ENCODE measurements around the gene BEST1. TPM values are rescaled to one million over a fixed set of nuclear protein-coding genes. Genes with fewer than 3 reads are reported as not detected.
A peak's percentile ranks its signal among the peaks of the same experiment; 100 is the strongest.

Gene BEST1
- total RNA-seq, 1 donor: 8.0 TPM

GRCh38 chr11:61966734-61967115 is 16.6 kb downstream of the BEST1 start:
- peaks cover 57% of the 10 kb centered on the region for H3K4me1 ChIP-seq (ENCODE audit: insufficient read depth, low read length)
- peaks cover 39% of the 10 kb centered on the region for H3K79me2 ChIP-seq (ENCODE audit: insufficient read depth, low read length)
- H3K27ac ChIP-seq (ENCODE audit: low read depth, low read length): peak overlapping the region; percentile 76
- H3K4me2 ChIP-seq (ENCODE audit: insufficient read depth, low read length): peak overlapping the region; percentile 93
- H2AFZ ChIP-seq (ENCODE audit: low read length): no peak overlapping the region
- TF ChIP-seq CTCF (IDR thresholded peaks at IDR 0.05; ENCODE audit: extremely low read depth, low read depth, low read length): no peak
- peaks cover 27% of the 10 kb centered on the region for H3K36me3 ChIP-seq (ENCODE audit: insufficient read depth, low read length)
- DNase-seq (ENCODE audit: insufficient read length, low spot score, missing footprints): no peak
- H4K20me1 ChIP-seq (ENCODE audit: insufficient read depth, low read length): peaks cover 35% of the 10 kb centered on the region
- no peaks in the 10 kb centered on the region for H3K27me3 ChIP-seq (ENCODE audit: insufficient read depth, low read length)
- no peaks in the 10 kb centered on the region for H3K9me3 ChIP-seq (ENCODE audit: low read depth, low read length)
- peak overlapping the region; percentile 78 for H3K4me3 ChIP-seq (ENCODE audit: insufficient read depth, low read length)

GRCh38 chr11:61967116-61967923 is 17.2 kb downstream of the BEST1 start, which contains the start of gene FTH1:
Gene FTH1 (minus strand): TSS chr11:61967634. CDS start chr11:61967425, 209 bp downstream.
- peaks cover 61% of the 10 kb centered on the region for H3K4me1 ChIP-seq (ENCODE audit: insufficient read depth, low read length)
- H2AFZ ChIP-seq (ENCODE audit: low read length): peak within 1 kb of the TSS; percentile 81
- H3K36me3 ChIP-seq (ENCODE audit: insufficient read depth, low read length): peaks cover 27% of the 10 kb centered on the region
- peak within 1 kb of the TSS; percentile 78 for H3K4me3 ChIP-seq (ENCODE audit: insufficient read depth, low read length)
- H4K20me1 ChIP-seq (ENCODE audit: insufficient read depth, low read length): peaks cover 35% of the 10 kb centered on the region
- peak within 1 kb of the TSS; percentile 83 for H3K27ac ChIP-seq (ENCODE audit: low read depth, low read length)
- peak within 1 kb of the TSS; percentile 93 for H3K4me2 ChIP-seq (ENCODE audit: insufficient read depth, low read length)
- peaks cover 39% of the 10 kb centered on the region for H3K79me2 ChIP-seq (ENCODE audit: insufficient read depth, low read length)
- no peaks in the 10 kb centered on the region for H3K9me3 ChIP-seq (ENCODE audit: low read depth, low read length)
- TF ChIP-seq CTCF (IDR thresholded peaks at IDR 0.05; ENCODE audit: extremely low read depth, low read depth, low read length): no peak
- H3K27me3 ChIP-seq (ENCODE audit: insufficient read depth, low read length): no peaks in the 10 kb centered on the region
- DNase-seq (ENCODE audit: insufficient read length, low spot score, missing footprints): peak; percentile 96

- Histone ChIP-seq H3K4me1 (ENCODE audit: insufficient read depth, low read length) (peaks cover 66% of the 10 kb centered on the region), H2AFZ (ENCODE audit: low read length) (peak overlapping the region; percentile 81), H3K27me3 (ENCODE audit: insufficient read depth, low read length) (no peaks in the 10 kb centered on the region), H3K4me2 (ENCODE audit: insufficient read depth, low read length) (peak overlapping the region; percentile 90), H3K9me3 (ENCODE audit: low read depth, low read length) (no peaks in the 10 kb centered on the region), H4K20me1 (ENCODE audit: insufficient read depth, low read length) (peaks cover 33% of the 10 kb centered on the region), H3K36me3 (ENCODE audit: insufficient read depth, low read length) (peaks cover 27% of the 10 kb centered on the region), H3K27ac (ENCODE audit: low read depth, low read length) (peak overlapping the region; percentile 83), H3K4me3 (ENCODE audit: insufficient read depth, low read length) (peak overlapping the region; percentile 78), H3K79me2 (ENCODE audit: insufficient read depth, low read length) (peaks cover 39% of the 10 kb centered on the region)
- DNase-seq (ENCODE audit: insufficient read length, low spot score, missing footprints): peak; percentile 89
- no peak for TF ChIP-seq CTCF (IDR thresholded peaks at IDR 0.05; ENCODE audit: extremely low read depth, low read depth, low read length)
These were observed 18.0 kb downstream of the BEST1 start for GRCh38 chr11:61967924-61968757.

Data from osteoblast (primary cell).